ENCODE results near the gene LRRC38. TPM values are rescaled to one million over a fixed set of nuclear protein-coding genes. Genes with fewer than 3 reads are reported as not detected.

Gene LRRC38
- total and polyA plus RNA-seq, 2 donors from 2014 or later = not detected

DNA sequence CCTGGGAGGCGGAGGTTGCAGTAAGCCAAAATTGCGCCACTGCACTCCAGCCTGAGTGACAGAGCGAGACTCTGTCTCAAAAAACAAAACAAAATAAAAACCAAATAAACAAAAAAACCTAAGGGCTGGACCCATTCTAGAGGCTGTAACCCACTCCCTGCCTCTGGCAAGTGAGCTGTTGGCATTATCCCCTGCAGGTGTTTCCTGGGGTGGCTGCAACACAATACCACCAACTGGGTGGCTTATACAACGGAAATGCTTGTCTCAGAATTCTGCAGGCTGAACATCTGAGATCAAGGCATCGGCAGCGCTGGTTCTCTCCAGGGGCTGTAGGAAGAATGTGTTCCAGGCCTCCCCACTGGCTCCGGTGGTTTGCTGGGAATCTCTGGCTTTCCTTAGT is 15.2 kb downstream of the LRRC38 start:
- TF ChIP-seq, protein P1, sequence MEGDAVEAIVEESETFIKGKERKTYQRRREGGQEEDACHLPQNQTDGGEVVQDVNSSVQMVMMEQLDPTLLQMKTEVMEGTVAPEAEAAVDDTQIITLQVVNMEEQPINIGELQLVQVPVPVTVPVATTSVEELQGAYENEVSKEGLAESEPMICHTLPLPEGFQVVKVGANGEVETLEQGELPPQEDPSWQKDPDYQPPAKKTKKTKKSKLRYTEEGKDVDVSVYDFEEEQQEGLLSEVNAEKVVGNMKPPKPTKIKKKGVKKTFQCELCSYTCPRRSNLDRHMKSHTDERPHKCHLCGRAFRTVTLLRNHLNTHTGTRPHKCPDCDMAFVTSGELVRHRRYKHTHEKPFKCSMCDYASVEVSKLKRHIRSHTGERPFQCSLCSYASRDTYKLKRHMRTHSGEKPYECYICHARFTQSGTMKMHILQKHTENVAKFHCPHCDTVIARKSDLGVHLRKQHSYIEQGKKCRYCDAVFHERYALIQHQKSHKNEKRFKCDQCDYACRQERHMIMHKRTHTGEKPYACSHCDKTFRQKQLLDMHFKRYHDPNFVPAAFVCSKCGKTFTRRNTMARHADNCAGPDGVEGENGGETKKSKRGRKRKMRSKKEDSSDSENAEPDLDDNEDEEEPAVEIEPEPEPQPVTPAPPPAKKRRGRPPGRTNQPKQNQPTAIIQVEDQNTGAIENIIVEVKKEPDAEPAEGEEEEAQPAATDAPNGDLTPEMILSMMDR (IDR thresholded peaks at IDR 0.05; ENCODE audit: borderline replicate concordance, extremely low read depth, insufficient read depth) = no peak
- Histone ChIP-seq H3K4me3 (ENCODE audit: low read length in 3 of 3) (no peak overlapping the region), H3K27me3 (ENCODE audit: control insufficient read depth, insufficient read depth, low read length) (no peaks in the 10 kb centered on the region), H3K36me3 (ENCODE audit: control insufficient read depth in 2 of 3, insufficient read depth in 3 of 3, low read length in 3 of 3) (no peaks in the 10 kb centered on the region), H3K27ac (ENCODE audit: low read depth in 2 of 2, low read length in 2 of 2) (no peak overlapping the region), H3K9ac (ENCODE audit: low read length in 3 of 3) (no peak overlapping the region), H3K9me3 (ENCODE audit: control insufficient read depth in 2 of 3, insufficient read depth in 1 of 3, low read length in 3 of 3) (no peaks in the 10 kb centered on the region), H3K4me1 (ENCODE audit: control insufficient read depth in 2 of 3, insufficient read depth in 2 of 3, low read depth in 1 of 3, low read length in 3 of 3) (no peaks in the 10 kb centered on the region)
- FAIRE-seq (no peak), DNase-seq (peak in 1 of 5 donors; percentile 8)
- intact Hi-C loops (cut with DNase I) = no loop called here

DNA sequence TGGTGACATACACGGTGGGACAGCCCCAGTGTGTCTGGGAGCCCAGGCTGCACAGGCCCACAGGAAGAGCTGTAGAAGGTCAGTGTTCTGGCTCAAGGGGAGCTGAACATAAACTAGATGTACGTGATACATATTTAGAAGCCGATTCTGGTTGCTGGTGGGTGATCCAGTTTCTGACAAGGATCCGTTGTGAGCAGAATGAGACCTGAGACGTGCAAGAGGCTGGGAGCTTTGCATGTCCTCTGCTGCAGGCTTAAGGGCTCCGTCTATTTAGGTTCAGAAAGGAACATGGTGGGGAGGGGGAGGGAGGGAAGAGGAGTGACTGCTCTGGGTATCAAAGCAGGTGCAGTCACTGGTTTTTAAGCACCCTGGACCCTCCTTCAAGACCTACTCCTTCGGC is 18.6 kb downstream of the LRRC38 start:
- FAIRE-seq (no peak), DNase-seq (peak in 1 of 5 donors; percentile 12)
- H3K27me3 ChIP-seq (ENCODE audit: control insufficient read depth, insufficient read depth, low read length) = no peaks in the 10 kb centered on the region
- no peak overlapping the region for H3K9ac ChIP-seq (ENCODE audit: low read length in 3 of 3)
- H3K36me3 ChIP-seq (ENCODE audit: control insufficient read depth in 2 of 3, insufficient read depth in 3 of 3, low read length in 3 of 3) = no peaks in the 10 kb centered on the region
- H3K4me1 ChIP-seq (ENCODE audit: control insufficient read depth in 2 of 3, insufficient read depth in 2 of 3, low read depth in 1 of 3, low read length in 3 of 3) = no peaks in the 10 kb centered on the region
- no peak overlapping the region for H3K27ac ChIP-seq (ENCODE audit: low read depth in 2 of 2, low read length in 2 of 2)
- intact Hi-C loops (cut with DNase I) = no loop called here
- H3K9me3 ChIP-seq (ENCODE audit: control insufficient read depth in 2 of 3, insufficient read depth in 1 of 3, low read length in 3 of 3) = no peaks in the 10 kb centered on the region
- no peak overlapping the region for H3K4me3 ChIP-seq (ENCODE audit: low read length in 3 of 3)
- TF ChIP-seq, protein P1 (IDR thresholded peaks at IDR 0.05; ENCODE audit: borderline replicate concordance, extremely low read depth, insufficient read depth) = no peak

DNA sequence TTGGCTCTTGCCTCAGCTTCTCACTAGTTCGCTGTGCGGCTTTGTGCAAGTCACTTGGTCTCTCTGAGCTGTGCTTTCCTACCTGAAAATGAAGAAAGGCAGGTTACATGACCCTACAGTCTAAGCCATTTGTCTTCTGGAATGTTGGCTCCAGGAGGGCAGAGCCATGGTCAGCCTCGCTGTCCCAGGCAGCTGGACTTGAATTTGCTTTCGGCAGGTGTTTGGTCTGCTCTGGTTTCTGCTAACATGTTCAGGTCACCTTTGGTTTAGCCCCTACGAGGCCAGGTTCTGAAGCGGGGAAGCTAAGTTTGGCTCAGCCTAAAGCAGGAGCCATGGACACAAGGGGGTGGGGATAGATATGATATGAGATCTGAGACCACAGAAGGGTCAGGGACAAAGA is 19.1 kb downstream of the LRRC38 start:
- Histone ChIP-seq H3K4me1 (ENCODE audit: control insufficient read depth in 2 of 3, insufficient read depth in 2 of 3, low read depth in 1 of 3, low read length in 3 of 3) (no peaks in the 10 kb centered on the region), H3K9ac (ENCODE audit: low read length in 3 of 3) (no peak overlapping the region), H3K27ac (ENCODE audit: low read depth in 2 of 2, low read length in 2 of 2) (no peak overlapping the region), H3K27me3 (ENCODE audit: control insufficient read depth, insufficient read depth, low read length) (no peaks in the 10 kb centered on the region), H3K4me3 (ENCODE audit: low read length in 3 of 3) (no peak overlapping the region), H3K36me3 (ENCODE audit: control insufficient read depth in 2 of 3, insufficient read depth in 3 of 3, low read length in 3 of 3) (no peaks in the 10 kb centered on the region), H3K9me3 (ENCODE audit: control insufficient read depth in 2 of 3, insufficient read depth in 1 of 3, low read length in 3 of 3) (no peaks in the 10 kb centered on the region)
- intact Hi-C loops (cut with DNase I) = no loop called here
- DNase-seq (peak in 2 of 5 donors; percentile 5 to 13), FAIRE-seq (no peak)
- TF ChIP-seq, protein P1 (IDR thresholded peaks at IDR 0.05; ENCODE audit: borderline replicate concordance, extremely low read depth, insufficient read depth) = no peak

DNA sequence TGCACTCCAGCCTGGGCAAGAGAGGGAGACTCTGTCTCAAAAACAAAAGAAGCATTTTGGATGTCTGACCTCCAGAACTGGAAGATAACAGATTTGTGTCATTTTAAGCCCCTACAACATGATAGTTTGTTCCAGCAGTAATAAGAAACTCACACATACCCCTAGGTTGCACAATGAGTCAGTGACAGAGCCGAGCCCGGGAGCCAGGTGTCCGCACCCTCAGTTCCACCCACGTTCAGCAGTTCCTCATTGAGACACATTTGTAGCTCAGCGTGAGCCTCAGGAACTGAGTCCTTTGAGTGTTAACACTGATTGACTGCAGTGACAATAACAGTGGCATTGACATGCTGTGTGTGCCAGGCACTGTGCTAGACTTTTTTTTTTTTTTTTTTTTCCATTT is 19.8 kb downstream of the LRRC38 start:
- no peak overlapping the region for H3K4me3 ChIP-seq (ENCODE audit: low read length in 3 of 3)
- no peak overlapping the region for H3K27ac ChIP-seq (ENCODE audit: low read depth in 2 of 2, low read length in 2 of 2)
- no peak overlapping the region for H3K9ac ChIP-seq (ENCODE audit: low read length in 3 of 3)
- no peaks in the 10 kb centered on the region for H3K4me1 ChIP-seq (ENCODE audit: control insufficient read depth in 2 of 3, insufficient read depth in 2 of 3, low read depth in 1 of 3, low read length in 3 of 3)
- intact Hi-C loops (cut with DNase I) = no loop called here
- no peaks in the 10 kb centered on the region for H3K36me3 ChIP-seq (ENCODE audit: control insufficient read depth in 2 of 3, insufficient read depth in 3 of 3, low read length in 3 of 3)
- DNase-seq (no peak), FAIRE-seq (no peak)
- TF ChIP-seq, protein P1 (IDR thresholded peaks at IDR 0.05; ENCODE audit: borderline replicate concordance, extremely low read depth, insufficient read depth) = no peak
- H3K27me3 ChIP-seq (ENCODE audit: control insufficient read depth, insufficient read depth, low read length) = no peaks in the 10 kb centered on the region
- H3K9me3 ChIP-seq (ENCODE audit: control insufficient read depth in 2 of 3, insufficient read depth in 1 of 3, low read length in 3 of 3) = no peaks in the 10 kb centered on the region

Data from kidney (tissue), 14 donors.